Kidney capillary endothelial cell (primary cell): Measurements from ENCODE around the gene AGXT.

Source experiments
- DNase-seq: peaks from one replicate; pipeline ENCODE4 v3.0.0-alpha.2; 2018; ENCODE audit warnings: low spot score

Gene AGXT

GRCh38 chr2:240928476-240929363 is 60.1 kb downstream of the AGXT start:
- no peak for DNase-seq

DNA sequence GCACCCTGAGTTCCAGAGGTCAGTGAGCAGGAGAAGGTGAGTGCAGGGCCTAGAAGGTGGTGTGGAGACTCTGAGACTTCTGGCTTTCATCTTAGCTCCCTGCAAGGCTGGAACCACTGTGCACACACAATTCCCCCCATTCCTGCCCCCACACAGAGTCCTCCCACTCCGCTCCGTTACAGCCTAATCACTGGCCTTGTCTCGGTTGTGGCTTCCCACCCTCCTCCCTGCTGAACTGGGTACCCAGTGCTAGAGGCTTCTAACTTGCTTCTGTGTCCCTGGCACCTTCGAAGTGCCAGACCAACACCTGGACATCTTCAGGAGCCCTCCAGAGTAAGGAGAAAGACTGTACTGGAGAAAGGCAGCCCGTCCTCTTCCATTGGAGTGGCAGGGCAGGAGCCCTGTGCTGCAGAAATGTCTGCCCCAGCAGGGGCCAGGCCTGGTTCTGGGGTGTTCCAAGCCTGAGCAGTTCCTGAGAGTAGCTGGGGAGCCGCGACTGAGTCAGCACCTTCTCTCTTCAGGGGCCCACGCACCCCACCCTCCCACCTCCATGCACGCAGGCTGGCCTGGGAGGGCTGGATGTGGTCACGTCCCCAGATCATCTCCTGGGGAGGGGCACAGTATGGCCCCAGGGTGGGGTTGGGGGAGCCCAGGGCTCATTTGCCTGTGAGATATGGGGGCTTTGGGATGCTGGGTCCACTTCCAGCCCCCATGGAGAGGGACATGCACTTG is 60.9 kb downstream of the AGXT start:
- DNase-seq, result no peak
